Measurements from ENCODE around the gene CD1C.
A peak's percentile ranks its signal among the peaks of the same experiment; 100 is the strongest.
"Not testable (repeated sequence)": the region's sequence is repeated elsewhere in the genome, so short reads cannot be mapped to it uniquely, and the experiment has no call there.

CD1C gene

DNA sequence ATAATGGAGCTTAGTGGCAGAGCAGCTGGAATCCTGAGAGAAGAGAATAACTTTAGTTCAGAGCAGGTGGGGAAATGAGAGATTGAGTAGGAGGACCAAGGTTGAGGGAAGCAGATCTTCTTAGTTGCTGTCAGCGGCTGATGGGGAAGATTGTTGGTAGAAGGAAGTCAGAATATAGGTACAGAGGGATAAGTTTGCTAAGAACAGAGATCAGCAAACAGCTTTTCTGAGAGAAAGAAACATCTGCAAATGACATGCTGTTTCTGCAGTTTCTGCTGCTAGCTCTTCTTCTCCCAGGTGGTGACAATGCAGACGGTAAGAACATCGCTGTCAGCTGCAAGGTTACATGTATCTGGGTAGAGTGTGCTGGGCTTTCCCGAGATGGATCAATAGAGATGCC lies at the start of gene CD1C:
TSS of gene CD1C (plus strand) at position 113 of the 400 bp plus-strand sequence. CDS start at position 255, 142 bp downstream.
- no peak for DNase-seq (ENCODE audit: low read depth in 2 of 2)

DNA sequence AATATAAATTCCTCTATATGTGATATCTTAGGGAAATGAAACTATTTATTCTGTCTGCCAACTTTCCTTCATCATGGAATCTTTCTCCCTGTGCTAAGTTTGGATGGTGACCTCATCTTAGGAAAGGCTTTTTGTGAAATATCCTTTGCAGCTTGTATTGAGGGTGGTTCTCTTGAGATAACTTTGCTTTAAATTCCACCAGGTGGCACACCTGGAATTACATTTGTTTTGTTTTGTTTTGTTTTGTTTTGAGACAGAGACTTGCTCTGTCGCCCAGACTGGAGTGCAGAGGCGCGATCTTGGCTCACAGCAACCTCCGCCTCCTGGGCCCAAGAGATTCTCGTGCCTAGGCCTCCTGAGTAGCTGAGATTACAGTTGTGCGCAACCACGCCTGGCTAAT lies 43.1 kb upstream of the CD1C start:
- DNase-seq (ENCODE audit: low read depth in 2 of 2), result no peak

DNA sequence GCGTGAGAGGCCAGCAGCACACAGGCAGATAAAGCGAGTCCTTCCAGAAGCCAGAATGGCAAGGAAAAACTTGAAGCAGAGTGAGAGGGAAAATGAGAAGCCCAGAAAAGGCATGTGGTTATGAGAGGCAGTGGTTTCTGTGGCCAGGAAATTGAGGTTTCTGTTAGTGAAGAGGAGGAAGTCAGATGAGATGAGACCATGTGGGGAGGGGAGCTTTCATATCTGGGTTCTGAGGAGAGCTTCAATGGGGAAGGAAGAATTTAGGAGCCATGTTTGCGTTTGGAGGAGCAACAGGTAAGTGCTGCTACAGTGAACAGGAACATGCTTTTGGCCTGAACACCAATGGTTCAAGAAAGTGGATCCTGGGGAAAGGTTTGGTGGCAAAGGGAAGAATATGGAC lies 41.6 kb upstream of the CD1C start:
- DNase-seq (ENCODE audit: low read depth in 2 of 2), result no peak

DNA sequence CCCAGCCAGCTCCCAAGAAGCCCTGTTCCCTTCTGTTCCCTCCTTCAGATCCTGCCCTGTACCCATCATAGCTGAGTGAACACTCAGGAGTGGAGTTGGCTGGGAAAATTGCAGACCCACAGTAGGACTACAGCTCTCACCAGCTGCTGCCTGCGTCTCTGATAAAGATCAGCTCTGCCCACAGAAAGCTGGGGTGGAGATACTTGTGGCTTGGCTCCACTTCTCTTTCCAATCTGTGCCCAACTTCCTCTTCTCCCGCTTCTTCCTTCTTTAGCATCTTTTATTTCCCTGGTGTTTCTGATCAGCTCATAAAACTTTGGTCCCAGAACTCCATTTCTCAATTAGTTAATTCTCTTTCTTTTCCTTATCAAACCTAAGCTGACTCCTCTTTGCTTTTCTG lies 41.0 kb upstream of the CD1C start:
- DNase-seq (ENCODE audit: low read depth in 2 of 2), result no peak

DNA sequence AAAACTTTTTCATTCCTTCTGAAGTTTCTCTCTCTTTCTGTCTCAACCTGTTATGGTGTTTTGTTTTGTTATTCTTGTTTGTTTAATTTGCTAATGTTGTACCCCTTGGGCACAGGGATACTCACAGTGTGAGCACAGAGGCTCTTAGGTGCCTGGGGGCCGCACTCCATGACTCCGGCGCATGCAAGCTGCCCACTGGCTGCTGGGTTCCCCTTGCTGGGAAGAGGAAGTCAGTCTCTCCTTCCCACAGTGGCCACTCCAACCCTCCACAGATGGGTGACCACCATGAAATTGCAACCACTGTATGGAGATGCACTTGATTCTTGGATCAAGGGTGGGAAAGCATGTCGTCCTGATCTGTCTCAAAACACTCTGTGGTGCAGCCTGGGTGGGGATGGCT lies 40.1 kb upstream of the CD1C start:
- no peak for DNase-seq (ENCODE audit: low read depth in 2 of 2)

DNA sequence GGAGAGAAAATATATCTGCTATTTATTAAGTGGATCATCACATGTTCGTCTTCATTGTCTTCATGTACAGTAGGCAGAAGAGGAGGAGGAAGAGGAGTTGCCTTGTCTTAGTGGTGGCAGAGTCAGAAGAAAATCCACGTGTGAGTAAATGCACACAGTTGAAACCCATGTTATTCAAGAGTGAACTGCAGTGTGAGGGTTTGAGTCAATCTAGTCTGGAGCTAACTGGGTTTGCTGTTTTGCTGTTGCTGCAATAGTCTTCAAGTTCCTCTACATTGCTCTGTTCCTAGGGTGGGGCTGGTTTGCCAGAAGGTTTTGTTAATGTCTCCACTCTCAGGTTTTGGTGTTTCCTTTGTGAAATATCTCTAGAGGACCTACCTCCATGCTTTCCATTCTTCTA lies 38.6 kb upstream of the CD1C start:
- DNase-seq (ENCODE audit: low read depth in 2 of 2), result no peak

DNA sequence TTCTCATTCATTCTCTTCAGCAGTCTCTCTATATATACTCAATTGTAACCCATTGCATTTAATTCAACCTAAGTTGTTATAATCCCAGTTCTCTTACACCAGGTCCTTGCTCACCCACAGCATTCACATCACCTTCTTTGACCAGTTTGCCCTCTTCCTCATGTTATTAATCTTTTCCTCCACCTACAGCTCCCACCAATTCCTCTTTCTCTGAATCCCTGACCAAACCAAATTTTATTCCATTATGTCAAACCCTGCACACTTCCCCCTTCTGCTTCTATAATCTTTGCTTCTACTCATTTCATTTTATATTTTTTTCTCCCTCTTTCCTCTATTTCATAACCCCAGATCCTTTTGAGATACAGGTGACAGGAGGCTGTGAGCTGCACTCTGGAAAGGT lies 34.1 kb upstream of the CD1C start:
- no peak for DNase-seq (ENCODE audit: low read depth in 2 of 2)

DNA sequence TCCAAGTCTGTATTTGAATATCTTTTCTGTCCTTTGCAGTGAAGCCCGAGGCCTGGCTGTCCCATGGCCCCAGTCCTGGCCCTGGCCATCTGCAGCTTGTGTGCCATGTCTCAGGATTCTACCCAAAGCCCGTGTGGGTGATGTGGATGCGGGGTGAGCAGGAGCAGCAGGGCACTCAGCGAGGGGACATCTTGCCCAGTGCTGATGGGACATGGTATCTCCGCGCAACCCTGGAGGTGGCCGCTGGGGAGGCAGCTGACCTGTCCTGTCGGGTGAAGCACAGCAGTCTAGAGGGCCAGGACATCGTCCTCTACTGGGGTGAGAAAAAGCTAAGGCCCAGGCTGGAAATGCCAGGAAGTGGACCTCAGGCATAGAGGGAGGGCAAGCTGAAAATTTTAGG lies 33.0 kb upstream of the CD1C start:
- not testable (repeated sequence) for DNase-seq (ENCODE audit: low read depth in 2 of 2)

DNA sequence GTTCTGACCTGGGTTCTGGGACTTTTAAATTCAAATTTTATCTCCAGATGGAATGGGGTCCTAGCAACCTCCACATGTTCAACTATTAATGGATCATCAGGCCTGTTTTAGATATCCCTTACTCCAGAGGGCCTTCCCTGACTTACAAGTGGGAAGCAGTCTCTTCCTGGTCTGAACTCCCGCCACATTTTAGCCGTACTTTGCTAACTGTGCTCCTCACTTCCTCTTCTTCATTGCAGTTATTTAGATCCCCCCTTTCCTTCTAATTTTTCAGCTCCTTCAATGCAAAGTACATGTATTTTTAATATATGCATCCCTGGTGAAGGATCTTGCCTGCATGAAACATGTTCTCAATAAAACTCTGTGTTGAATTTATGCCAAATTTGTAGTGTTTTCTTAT lies 31.8 kb upstream of the CD1C start:
- no peak for DNase-seq (ENCODE audit: low read depth in 2 of 2)

DNA sequence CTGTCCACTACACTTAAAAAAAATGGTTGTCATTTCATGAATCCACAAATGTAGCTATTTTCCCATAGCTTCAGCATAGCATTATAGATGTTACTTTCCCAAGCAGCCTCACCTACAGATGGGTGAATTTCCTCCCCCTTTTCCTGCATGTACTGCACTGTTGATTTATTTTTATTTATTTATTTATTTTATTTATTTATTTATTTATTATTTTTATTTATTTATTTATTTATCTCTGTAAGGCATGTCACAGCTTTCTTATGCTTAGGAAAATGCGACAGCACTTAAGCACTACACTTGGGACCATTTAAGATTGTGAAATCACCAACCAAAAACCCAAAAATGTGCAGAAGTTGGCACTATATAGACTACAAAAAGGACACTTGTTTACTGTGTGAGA lies 30.6 kb upstream of the CD1C start:
- DNase-seq (ENCODE audit: low read depth in 2 of 2), result no peak

DNA sequence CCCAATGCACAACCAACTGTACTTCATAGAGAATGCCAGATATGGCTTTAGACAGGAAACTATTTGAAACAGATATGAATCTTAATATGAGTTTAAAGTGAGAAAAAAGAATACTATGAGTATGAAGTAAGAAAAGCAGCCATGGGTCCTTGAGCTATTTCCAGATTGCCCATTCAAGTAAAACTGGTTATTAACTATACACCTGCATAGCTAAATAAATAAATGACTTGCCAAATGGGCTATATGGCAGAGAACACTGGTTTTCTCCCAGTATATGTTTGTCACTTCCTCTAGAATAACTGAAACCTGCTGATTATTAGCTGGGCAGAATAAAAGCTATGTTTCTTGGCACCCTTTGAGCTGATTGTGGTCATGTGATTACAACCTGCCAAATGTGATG lies 17.0 kb upstream of the CD1C start:
- DNase-seq (ENCODE audit: low read depth in 2 of 2), result no peak

DNA sequence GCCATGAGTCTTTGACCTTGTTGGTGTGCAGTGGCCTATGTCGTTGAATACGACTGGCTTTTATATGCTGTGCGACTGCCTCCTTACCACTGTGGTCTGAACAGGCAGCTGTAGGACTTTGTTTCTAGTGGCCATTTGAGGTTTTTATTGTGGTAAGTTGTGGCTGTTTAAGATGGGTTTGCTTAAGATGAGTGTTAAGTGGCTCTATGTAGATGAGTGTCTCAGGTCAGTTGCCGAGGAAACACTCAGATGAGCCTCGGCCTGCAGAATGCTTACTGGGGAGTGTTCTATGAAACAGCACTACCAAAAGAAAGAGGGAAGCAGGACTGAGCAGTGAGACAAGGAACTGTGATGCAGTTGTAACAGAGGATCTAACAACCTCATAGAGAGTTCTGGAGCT lies 14.9 kb upstream of the CD1C start:
- DNase-seq (ENCODE audit: low read depth in 2 of 2), result no peak

DNA sequence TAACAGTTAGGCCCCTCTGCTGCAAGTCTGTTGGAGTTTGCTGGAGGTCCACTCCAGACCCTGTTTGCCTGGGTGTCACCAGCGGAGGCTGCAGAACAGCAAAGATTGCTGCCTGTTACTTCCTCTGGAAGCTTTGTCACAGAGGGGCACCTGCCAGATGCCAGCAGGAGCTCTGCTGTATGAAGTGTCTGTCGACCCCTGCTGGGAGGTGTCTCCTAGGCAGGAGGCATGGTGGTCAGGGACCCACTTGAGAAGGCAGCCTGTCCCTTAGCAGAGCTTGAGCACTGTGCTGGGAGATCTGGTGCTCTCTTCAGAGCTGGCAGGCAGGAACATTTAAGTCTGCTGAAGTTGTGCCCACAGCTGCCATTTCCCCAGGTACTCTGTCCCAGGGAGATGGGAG lies 7.3 kb upstream of the CD1C start:
- DNase-seq (ENCODE audit: low read depth in 2 of 2), result not testable (repeated sequence)

DNA sequence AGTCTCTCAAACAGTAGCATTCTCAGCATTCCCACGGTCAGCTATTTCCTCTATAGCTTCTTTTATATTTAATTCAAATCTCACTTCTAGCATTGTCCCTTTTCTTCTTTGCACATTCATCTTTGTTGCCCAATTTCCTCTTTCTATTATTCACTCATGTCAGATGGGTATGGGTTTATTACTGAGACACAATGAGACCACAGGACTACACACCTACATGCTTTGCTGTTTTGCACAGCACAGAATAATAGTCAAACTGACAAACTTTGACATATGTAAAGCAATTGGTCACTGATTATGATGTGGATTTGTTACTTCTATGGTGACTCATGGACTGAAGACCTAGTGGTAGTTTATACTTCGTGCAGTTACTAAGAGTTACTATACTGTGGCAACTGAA lies 5.8 kb upstream of the CD1C start:
- DNase-seq (ENCODE audit: low read depth in 2 of 2), result no peak

DNA sequence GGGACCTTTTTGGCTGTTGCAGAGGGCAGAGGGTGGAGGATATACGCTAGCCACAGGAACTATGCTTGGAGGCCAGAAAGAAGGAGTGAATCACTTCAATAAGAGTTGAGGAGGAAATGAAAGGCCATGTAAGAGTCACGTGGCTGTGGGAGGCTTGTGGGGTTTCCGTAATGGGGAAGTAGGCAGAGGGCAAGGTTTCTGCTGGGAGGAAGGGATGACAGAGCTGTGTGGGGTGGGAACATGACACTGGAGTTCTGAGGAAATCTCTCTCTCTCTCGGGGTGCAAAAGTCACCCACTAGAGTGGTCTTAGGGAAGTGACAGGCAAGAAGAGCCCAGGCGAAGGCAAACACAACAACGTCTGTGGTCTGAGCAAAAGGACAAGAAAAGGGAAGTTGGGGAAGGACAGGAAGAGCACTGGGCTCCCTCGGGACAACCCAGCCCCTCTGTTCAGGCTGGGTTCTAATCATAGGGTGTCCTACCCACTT lies 3.9 kb upstream of the CD1C start:
- DNase-seq (ENCODE audit: low read depth in 2 of 2), result peak in 1 of 2 donors; percentile 3

DNA sequence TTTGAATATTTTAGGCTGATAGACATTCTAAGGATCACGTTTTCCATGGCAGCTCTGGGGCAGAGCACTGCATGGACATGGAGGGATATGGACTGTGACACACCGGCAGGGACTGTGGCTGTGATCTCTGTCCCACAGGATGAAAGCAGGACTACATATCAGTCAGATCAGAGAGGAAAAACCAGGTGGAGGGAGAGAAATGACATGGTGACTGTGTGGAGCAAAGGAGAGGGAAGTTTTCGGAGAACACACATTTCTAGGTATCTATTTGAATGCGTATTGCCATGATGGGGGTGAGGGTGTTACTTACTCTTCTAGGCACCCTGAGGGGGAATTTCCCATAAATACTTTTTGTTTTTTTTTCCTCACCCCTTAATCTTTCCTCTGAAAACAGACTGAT lies 3.2 kb upstream of the CD1C start:
- DNase-seq (ENCODE audit: low read depth in 2 of 2), result no peak

DNA sequence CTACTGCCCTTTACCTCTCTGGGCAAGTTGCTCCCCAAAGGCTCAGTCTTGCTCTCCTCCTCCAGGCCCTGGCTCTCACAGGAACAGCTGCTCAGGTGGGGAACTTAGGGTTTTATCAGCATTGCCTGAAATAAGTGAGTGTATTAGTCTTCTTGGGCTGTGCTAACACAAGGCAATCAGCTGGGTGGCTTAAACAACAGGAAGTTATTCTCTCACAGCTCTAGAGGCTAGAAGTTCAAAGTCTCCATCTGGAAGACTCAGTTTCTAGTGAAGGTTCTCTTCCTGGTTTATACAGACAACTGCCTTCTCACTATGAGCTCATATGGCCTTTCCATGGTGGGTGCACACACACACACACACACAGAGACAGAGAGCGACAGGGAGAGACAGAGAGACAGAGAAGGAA lies 2.8 kb upstream of the CD1C start:
- DNase-seq (ENCODE audit: low read depth in 2 of 2), result no peak

DNA sequence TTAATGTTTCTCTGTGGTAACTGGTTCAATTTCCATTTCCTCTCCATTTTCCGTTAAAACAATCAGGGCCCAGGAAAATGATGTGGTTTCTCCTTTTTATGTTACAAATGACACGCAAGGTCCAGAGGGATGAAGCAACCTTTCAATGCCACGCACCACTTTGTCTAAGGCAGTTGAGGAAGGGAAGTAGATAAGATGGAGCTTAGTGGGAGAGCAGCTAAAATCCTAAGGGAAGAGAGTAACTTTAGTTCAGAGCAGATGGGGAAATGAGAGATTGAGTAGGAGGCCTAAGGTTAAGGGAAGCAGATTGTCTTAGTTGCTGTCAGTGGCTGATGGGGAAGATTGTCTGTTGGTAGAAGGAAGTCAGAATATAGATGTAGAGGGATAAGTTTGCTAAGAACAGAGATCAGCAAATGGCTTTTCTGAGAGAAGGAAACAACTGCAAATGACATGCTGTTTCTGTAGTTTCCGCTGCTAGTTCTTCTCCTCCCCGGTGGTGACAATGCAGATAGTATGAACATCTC lies 660 bp downstream of the CD1C start:
- no peak for DNase-seq (ENCODE audit: low read depth in 2 of 2)

DNA sequence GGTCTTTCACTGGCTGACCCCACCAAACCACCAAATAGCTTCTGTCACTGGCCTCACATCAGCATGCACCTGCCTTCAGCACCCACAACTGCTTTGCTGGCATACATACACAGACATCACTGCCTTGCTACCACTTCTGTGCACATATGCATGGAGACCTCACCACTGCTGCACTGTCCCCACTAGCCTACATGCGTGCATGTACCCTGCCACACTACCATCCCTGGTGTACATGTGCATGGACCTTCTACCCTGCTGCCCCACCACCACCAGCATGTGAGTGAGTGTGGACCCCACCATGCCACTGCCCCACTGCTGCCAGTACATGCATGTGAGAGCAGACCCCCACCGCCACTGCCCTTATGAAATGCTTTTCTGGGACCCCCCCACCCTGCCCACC lies 6.1 kb downstream of the CD1C start:
- no peak for DNase-seq (ENCODE audit: low read depth in 2 of 2)

DNA sequence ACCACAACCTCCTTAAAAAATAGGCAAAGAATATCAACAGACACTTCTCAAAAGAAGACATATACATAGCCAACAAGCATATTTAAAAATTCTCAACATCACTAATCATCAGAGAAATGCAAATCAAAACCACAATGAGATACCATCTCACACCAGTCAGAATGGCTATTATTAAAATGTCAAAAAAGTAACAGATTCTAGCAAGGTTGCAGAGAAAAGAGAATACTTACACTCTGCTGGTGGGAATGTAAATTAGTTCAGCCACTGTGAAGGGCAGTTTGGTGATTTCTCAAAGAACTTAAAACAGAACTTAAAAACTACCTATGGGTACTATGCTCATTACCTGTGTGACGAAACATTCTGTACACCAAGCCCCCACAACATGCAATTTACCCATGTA lies 20.9 kb downstream of the CD1C start:
- DNase-seq (ENCODE audit: low read depth in 2 of 2), result no peak

DNA sequence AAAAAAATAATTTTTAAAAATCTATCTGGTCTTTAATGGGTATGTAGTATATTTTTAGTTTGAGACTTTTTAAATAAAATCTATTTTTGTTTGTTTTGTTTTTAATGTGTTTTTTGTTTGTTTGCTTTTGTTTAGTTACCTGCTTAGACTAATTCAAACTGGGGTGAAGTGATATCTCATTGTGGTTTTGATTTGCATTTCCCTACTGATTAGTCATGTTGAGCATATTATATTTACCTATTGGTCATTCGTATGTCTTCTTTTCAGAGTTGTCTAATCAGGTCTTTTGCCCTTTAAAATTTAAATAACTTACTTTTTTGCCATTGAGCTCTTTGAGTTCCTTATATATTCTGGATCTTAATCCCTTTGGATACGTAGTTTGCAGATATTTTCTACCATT lies 21.3 kb downstream of the CD1C start:
- no peak for DNase-seq (ENCODE audit: low read depth in 2 of 2)

DNA sequence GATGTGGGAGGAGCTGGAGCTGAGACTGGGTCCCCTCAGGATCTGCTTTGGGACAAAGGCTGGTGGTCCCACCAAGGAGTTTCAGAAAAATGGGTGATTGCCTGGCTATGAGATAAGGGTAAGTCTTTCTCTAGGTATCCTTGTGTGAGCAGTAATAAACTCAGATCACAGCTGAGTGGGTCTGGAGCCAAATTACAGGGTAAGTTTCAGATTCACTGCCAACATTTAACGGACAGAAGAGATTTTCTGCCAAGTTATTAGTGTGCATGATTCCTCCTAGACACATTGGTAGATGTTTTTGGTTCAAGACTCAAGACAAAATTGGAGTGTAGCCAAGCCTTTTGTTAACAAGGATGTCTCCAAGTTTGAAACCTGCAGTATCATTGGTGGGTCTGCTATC lies 34.1 kb downstream of the CD1C start:
- no peak for DNase-seq (ENCODE audit: low read depth in 2 of 2)

DNA sequence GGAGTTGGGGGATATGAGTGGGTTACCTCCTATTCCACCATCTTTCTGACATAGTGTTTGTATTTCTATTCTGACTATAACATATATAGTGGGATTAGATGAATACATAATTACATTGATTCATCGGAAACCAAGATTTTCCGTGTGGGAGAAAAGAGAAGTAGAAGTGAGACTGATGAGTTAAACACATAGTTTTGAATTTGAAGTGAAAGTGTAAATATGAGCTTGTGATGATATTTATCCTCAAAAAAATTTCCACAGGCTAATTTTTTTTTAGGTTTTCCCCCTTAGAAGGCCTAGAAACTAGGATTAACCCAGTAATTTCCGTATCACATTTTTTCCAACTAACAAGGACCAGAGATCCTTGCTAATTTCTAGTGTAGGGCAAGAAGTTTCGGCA lies 34.7 kb downstream of the CD1C start:
- no peak for DNase-seq (ENCODE audit: low read depth in 2 of 2)

DNA sequence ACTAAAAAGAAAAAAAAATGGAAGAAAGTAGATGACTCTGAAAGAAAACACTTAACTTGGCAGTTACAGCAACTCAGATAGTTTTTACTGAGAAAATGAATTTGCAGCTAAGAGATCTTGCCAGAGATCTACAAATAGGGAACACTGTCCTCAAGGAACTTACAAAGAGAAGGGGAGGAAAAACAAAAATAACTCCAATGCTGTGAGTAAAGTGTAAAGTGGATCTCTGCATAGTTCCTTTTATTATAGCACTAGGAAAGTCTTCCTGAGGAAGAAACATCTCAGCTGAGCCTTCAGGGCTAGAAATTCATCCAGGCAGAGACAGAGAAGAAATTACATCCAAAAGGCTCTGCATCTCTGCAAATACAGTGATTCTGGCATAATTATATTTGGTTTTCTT lies 37.8 kb downstream of the CD1C start:
- no peak for DNase-seq (ENCODE audit: low read depth in 2 of 2)

DNA sequence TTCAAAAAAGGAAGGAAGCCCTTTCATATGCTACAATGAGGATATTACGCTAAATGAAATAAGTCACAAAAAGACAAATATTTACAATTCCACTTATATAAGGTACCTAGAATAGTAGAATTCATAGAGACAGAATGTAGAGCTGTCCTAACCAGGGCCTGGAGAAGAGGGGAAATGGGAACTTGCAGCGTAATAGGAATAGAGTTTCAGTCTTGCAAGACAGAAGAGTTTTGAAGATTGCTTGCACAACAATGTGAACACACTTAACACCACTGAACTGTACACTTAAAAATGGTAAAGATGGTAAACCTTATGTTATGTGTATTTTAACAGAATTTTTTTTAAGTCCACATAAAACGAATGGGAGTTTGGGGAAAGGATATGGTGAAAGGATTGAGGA lies 38.7 kb downstream of the CD1C start:
- DNase-seq (ENCODE audit: low read depth in 2 of 2), result no peak
